Subcutaneous abdominal adipose tissue (tissue), 5 donors: Measurements from ENCODE around the gene MYO3B.
"Not testable (repeated sequence)": the region's sequence is repeated elsewhere in the genome, so short reads cannot be mapped to it uniquely, and the experiment has no call there.

Source experiments
- H3K27ac ChIP-seq: one replicate; pipeline ENCODE4 v1.7.0; 2013; ENCODE audit warnings: low read depth, mild to moderate bottlenecking, inconsistent platforms, low read length, moderate library complexity
- H3K27me3 ChIP-seq, 5 donors: one replicate each; pipeline ENCODE4 v1.7.0; 2013; ENCODE audit warnings: low read length in 5 of 5, inconsistent platforms in 1 of 5; ENCODE audit not compliant: control insufficient read depth in 5 of 5, insufficient read depth in 4 of 5
- H3K36me3 ChIP-seq, 5 donors: one replicate each; pipeline ENCODE4 v1.7.0; 2013; ENCODE audit warnings: low read length in 5 of 5; ENCODE audit not compliant: control insufficient read depth in 5 of 5, insufficient read depth in 5 of 5
- H3K4me1 ChIP-seq, 5 donors: one replicate each; pipeline ENCODE4 v1.7.0; 2013; ENCODE audit warnings: low read length in 5 of 5, mild to moderate bottlenecking in 3 of 5, moderate library complexity in 1 of 5; ENCODE audit not compliant: control insufficient read depth in 5 of 5, insufficient read depth in 5 of 5
- H3K4me3 ChIP-seq, 5 donors: one replicate each; pipeline ENCODE4 v1.7.0; 2013; ENCODE audit warnings: low read length in 5 of 5, low read depth in 1 of 5
- H3K9ac ChIP-seq, 5 donors: one replicate each; pipeline ENCODE4 v1.7.0; 2013; ENCODE audit warnings: low read length in 5 of 5, mild to moderate bottlenecking in 4 of 5, moderate library complexity in 3 of 5
- H3K9me3 ChIP-seq, 5 donors: one replicate each; pipeline ENCODE4 v1.7.0; 2013; ENCODE audit warnings: low read length in 5 of 5; ENCODE audit not compliant: control insufficient read depth in 5 of 5
- donor health status: healthy.
- donor health status: healthy.
- donor health status: healthy.
- donor health status: healthy.
- donor health status: healthy.

The MYO3B gene

DNA sequence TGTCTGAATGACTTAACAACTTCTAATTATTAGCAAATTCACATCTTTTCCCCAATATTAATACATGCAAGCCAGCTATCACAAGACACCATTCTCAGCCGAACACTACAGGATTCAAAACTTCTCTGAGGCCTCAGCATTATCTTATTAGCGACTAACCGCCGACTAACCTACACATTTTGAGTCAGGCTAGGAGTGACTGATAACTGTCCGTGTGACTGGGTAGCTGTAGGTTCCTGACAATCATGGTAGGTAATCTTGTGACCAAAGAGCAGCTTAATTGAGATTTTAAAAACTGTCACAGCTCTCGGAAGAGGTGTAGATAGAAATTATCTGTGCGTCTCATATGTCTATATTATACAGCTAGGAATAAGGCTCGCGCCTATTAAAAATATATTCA is 493.1 kb downstream of the MYO3B start:
- no peaks in the 10 kb centered on the region for H3K36me3 ChIP-seq
- no peaks in the 10 kb centered on the region for H3K27me3 ChIP-seq
- no peaks in the 10 kb centered on the region for H3K9me3 ChIP-seq
- no peak overlapping the region for H3K9ac ChIP-seq
- H3K4me3 ChIP-seq: no peak overlapping the region
- no peak overlapping the region for H3K27ac ChIP-seq
- H3K4me1 ChIP-seq: no peaks in the 10 kb centered on the region

- H3K27me3 ChIP-seq, H3K36me3 ChIP-seq, H3K9me3 ChIP-seq, H3K4me3 ChIP-seq, H3K9ac ChIP-seq, H3K4me1 ChIP-seq, H3K27ac ChIP-seq: not testable (repeated sequence)
Observed at GRCh38 chr2:170674282-170674681, 496.3 kb downstream of the MYO3B start.

DNA sequence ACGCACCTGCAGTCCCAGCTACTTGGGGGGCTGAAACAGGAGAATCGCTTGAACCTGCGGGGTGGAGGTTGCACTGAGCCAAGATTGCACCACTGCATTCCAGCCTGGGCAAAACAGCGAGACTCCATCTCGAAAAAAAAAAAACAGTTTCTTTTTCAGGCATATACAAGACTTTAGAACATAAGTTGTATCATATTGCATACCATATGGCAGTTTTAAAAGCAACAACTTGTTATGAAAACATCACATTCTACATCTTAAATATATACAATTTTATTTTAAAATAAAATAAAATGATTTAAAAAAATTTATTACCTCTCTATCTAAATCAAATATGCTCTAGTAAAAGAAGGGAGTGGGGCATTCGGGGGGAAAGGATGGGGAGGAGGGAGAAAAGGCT is 497.8 kb downstream of the MYO3B start:
- Histone ChIP-seq H3K9me3 (no peaks in the 10 kb centered on the region), H3K36me3 (no peaks in the 10 kb centered on the region), H3K27ac (no peak overlapping the region), H3K27me3 (no peaks in the 10 kb centered on the region), H3K4me3 (no peak overlapping the region), H3K4me1 (no peaks in the 10 kb centered on the region), H3K9ac (no peak overlapping the region)

GRCh38 chr2:170679607-170680079 is 501.7 kb downstream of the MYO3B start:
- Histone ChIP-seq H3K4me1 (no peaks in the 10 kb centered on the region), H3K27me3 (peaks cover 0 to 2% (median 0%) of the 10 kb centered on the region in 5 donors), H3K9me3 (no peaks in the 10 kb centered on the region), H3K27ac (no peak overlapping the region), H3K4me3 (no peak overlapping the region), H3K36me3 (no peaks in the 10 kb centered on the region), H3K9ac (no peak overlapping the region)

DNA sequence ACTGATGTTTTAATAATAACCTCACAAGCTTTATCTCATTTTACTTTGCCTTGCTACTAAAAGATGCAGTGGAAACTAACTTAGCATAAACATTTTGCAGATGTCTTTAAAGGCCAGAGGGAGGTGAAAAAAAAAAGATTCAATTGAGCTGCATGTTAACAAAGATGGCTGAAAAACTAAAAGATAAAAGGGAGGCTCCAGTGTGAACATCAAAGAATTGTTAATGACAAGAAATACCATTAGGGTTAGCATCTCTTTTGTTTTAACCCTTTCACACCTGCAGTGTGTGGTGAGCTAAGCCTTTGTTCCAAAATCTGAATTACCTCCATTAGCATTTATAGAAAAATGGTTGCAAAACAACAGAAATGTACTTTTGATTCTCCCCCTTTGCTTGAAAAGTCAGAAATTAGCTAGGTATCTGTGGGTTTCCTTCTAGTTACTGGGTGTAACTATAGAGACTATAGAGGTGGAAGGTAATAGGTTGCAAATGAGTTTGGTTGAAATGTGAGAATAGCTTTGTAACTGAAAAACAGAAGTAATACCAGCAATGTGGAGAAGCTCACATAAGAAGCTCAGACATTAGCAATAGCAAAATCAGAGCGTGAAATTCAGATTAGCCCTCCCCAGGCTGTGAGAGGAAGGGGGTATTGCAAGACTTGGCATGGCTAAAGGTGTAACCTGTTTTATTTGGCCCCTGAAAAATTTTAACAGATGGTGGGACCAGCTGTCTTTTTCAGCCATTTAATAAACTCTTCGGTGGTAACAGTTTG is 502.4 kb downstream of the MYO3B start:
- no peaks in the 10 kb centered on the region for H3K36me3 ChIP-seq
- no peak overlapping the region for H3K27ac ChIP-seq
- no peak overlapping the region for H3K4me3 ChIP-seq
- H3K4me1 ChIP-seq: no peaks in the 10 kb centered on the region
- H3K27me3 ChIP-seq: peaks cover 0 to 2% (median 0%) of the 10 kb centered on the region in 5 donors
- no peak overlapping the region for H3K9ac ChIP-seq
- no peaks in the 10 kb centered on the region for H3K9me3 ChIP-seq

GRCh38 chr2:170681311-170681710 is 503.4 kb downstream of the MYO3B start:
- H3K4me1 ChIP-seq: no peaks in the 10 kb centered on the region

DNA sequence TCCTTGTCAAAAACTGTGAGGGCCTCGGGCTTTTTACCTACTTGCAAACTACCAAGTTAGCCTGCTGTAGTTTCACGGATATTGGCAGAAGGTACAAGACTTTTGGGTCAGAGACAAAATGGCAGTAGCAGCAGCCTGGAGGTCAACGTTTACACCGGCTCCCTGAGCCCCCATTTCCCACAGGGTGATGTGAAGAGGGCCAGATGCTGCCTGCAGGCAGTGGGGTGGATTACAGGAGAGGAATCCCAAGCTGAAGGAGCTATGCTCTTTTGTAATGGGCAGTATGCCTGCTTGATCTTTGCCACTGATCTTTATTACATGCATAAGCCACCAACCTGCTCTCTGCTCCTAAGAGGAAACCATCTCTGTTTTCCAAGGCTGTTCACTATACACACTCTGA is 507.6 kb downstream of the MYO3B start:
- H3K4me1 ChIP-seq: no peaks in the 10 kb centered on the region
- no peak overlapping the region for H3K9ac ChIP-seq
- no peaks in the 10 kb centered on the region for H3K36me3 ChIP-seq
- H3K4me3 ChIP-seq: no peak overlapping the region
- no peak overlapping the region for H3K27ac ChIP-seq
- H3K9me3 ChIP-seq: no peaks in the 10 kb centered on the region
- H3K27me3 ChIP-seq: peaks cover 0 to 2% (median 0%) of the 10 kb centered on the region in 5 donors

More at GRCh38 chr2:170681311-170681710, 503.4 kb downstream of the MYO3B start:
- no peak overlapping the region for H3K4me3 ChIP-seq
- H3K36me3 ChIP-seq: no peaks in the 10 kb centered on the region
- H3K27ac ChIP-seq: no peak overlapping the region
- H3K27me3 ChIP-seq: peaks cover 0 to 2% (median 0%) of the 10 kb centered on the region in 5 donors
- no peak overlapping the region for H3K9ac ChIP-seq
- no peaks in the 10 kb centered on the region for H3K9me3 ChIP-seq

DNA sequence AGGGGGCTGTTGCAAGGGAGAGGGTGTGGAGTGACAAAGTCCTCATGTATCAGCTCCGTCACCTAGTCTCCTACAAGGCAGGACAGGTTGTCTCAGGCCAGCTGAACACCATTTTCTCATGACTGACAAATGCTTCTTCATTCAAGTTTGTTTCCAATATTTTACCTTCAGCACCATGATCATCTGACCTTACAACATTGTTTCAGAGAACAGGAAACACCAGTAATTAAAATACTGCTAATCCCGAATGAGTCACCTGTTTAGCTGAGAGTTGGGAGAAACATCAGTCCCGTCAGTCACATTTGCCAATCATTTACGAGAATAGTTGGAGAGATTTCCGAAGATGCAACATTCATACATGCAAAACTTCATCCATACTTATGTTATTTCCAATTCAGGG is 511.5 kb downstream of the MYO3B start:
- no peaks in the 10 kb centered on the region for H3K36me3 ChIP-seq
- H3K9me3 ChIP-seq: no peaks in the 10 kb centered on the region
- H3K4me3 ChIP-seq: no peak overlapping the region
- H3K27ac ChIP-seq: no peak overlapping the region
- peaks cover 0 to 7% (median 0%) of the 10 kb centered on the region in 5 donors for H3K27me3 ChIP-seq
- no peak overlapping the region for H3K9ac ChIP-seq
- H3K4me1 ChIP-seq: no peaks in the 10 kb centered on the region

GRCh38 chr2:170690640-170691039 is 512.7 kb downstream of the MYO3B start:
- Histone ChIP-seq H3K4me1 (no peaks in the 10 kb centered on the region), H3K4me3 (no peak overlapping the region), H3K9ac (no peak overlapping the region), H3K36me3 (no peaks in the 10 kb centered on the region), H3K9me3 (no peaks in the 10 kb centered on the region), H3K27me3 (peaks cover 0 to 11% (median 0%) of the 10 kb centered on the region in 5 donors), H3K27ac (no peak overlapping the region)

- Histone ChIP-seq H3K9ac (no peak overlapping the region), H3K4me1 (no peaks in the 10 kb centered on the region), H3K9me3 (no peaks in the 10 kb centered on the region), H3K27me3 (peaks cover 0 to 11% (median 0%) of the 10 kb centered on the region in 5 donors), H3K4me3 (no peak overlapping the region), H3K36me3 (no peaks in the 10 kb centered on the region), H3K27ac (no peak overlapping the region)
Observed at GRCh38 chr2:170694316-170694715, 516.4 kb downstream of the MYO3B start.
